Endothelial cell of umbilical vein (primary cell): ENCODE results near the gene SLC22A23. TPM values are rescaled to one million over a fixed set of nuclear protein-coding genes. Genes with fewer than 3 reads are reported as not detected.

Source experiments
- BruUV-seq: library from RNA; stranded (reverse); fragments of 400-500 nt; replicated peaks from 2 replicates; lab custom pipeline; 2021; lab: Mats Ljungman, UMichigan
- CTCF ChIA-PET: fragments of 300-600, 350-600 bp; sonication (Branson Sonifier 250); formaldehyde crosslinking; loops from one replicate; lab custom pipeline; 2021; ENCODE audit warnings: antibody characterized with exemption, inconsistent platforms; lab: Charles Lee
- POLR2A ChIA-PET: fragments of 300-600, 350-600 bp; sonication (Branson Sonifier 250); formaldehyde crosslinking; loops from one replicate; lab custom pipeline; 2021; ENCODE audit warnings: antibody characterized with exemption, inconsistent platforms; lab: Charles Lee
- DNase-seq: peaks from one replicate; pipeline ENCODE4 v3.0.0-alpha.2; 2011; ENCODE audit warnings: low read depth, low spot score
- FAIRE-seq: peaks from 2 replicates; lab custom pipeline; 2011; peaks lifted over from hg19 to GRCh38; lab: Jason Lieb, UNC
- H2AFZ ChIP-seq: 2 replicates; pipeline ENCODE4 v1.6.0; 2012; ENCODE audit warnings: low read depth, low read length, control low read depth, inconsistent platforms
- H3K27ac ChIP-seq: 2 replicates; pipeline ENCODE4 v1.5.1; 2011; ENCODE audit warnings: low read depth, mild to moderate bottlenecking, control low read depth, low read length, moderate library complexity; ENCODE audit not compliant: insufficient read depth
- H3K27me3 ChIP-seq, 2 experiments: 2 replicates each; pipeline versions ENCODE4 v1.6.0 to v1.6.1; 2011; ENCODE audit warnings: low read length in 2 of 2, mixed read lengths in 1 of 2; ENCODE audit not compliant: control insufficient read depth in 2 of 2, insufficient read depth in 2 of 2
- H3K36me3 ChIP-seq, 2 experiments: 2 replicates in 1 of 2; 3 replicates in 1 of 2; pipeline ENCODE4 v1.5.1; 2011; ENCODE audit warnings: low read length in 2 of 2, mild to moderate bottlenecking in 1 of 2, moderate library complexity in 1 of 2; ENCODE audit not compliant: control insufficient read depth in 2 of 2, insufficient read depth in 2 of 2; ENCODE audit errors: extremely low read depth in 1 of 2
- H3K4me1 ChIP-seq: 3 replicates; pipeline ENCODE4 v1.5.1; 2011; ENCODE audit warnings: mild to moderate bottlenecking, low read length; ENCODE audit not compliant: control insufficient read depth, insufficient read depth; ENCODE audit errors: extremely low read depth
- H3K4me2 ChIP-seq: 2 replicates; pipeline ENCODE4 v1.6.1; 2011; ENCODE audit warnings: low read length, control low read depth, mixed read lengths; ENCODE audit not compliant: insufficient read depth
- H3K4me3 ChIP-seq, 3 experiments: fragments of 200-600 bp in 1 of 3; sonication (generic), shearing (Covaris generic) in 1 of 3; replicated peaks in 1 of 3; 2 replicates each; pipeline ENCODE4 v1.5.1; 2011 to 2016; ENCODE audit warnings: control low read depth in 3 of 3, low read length in 3 of 3, mild to moderate bottlenecking in 2 of 3, inconsistent platforms in 1 of 3, low read depth in 1 of 3, moderate library complexity in 1 of 3; ENCODE audit not compliant: insufficient read depth in 1 of 3
- H3K79me2 ChIP-seq: 2 replicates; pipeline ENCODE4 v1.6.0; 2012; ENCODE audit warnings: low read length, inconsistent platforms; ENCODE audit not compliant: control insufficient read depth, insufficient read depth
- H3K9ac ChIP-seq: replicated peaks from 2 replicates; pipeline ENCODE3; 2011; ENCODE audit warnings: low read length, control low read depth; ENCODE audit not compliant: insufficient read depth; ENCODE audit errors: extremely low read depth
- H3K9me1 ChIP-seq: replicated peaks from 3 replicates; pipeline ENCODE4 v1.6.0; 2011; ENCODE audit warnings: mild to moderate bottlenecking, low read length; ENCODE audit not compliant: control insufficient read depth, insufficient read depth; ENCODE audit errors: extremely low read depth
- H3K9me3 ChIP-seq: replicated peaks from 2 replicates; pipeline ENCODE4 v1.5.1; 2012; ENCODE audit warnings: low read length, inconsistent platforms; ENCODE audit not compliant: control insufficient read depth, insufficient read depth
- H4K20me1 ChIP-seq: replicated peaks from 2 replicates; pipeline ENCODE3; 2011; ENCODE audit warnings: mild to moderate bottlenecking, low read length; ENCODE audit not compliant: control insufficient read depth, insufficient read depth; ENCODE audit errors: extremely low read depth
- EZH2 ChIP-seq: IDR thresholded peaks from 2 replicates; pipeline ENCODE4 v1.6.1; 2012; ENCODE audit warnings: borderline replicate concordance, low read depth, mild to moderate bottlenecking, moderate library complexity, low read length, inconsistent platforms; ENCODE audit not compliant: severe bottlenecking
- FOS ChIP-seq: IDR thresholded peaks from 2 replicates; pipeline ENCODE4 v1.6.1; 2011; ENCODE audit warnings: mild to moderate bottlenecking, low read length, moderate library complexity, borderline replicate concordance; ENCODE audit not compliant: insufficient read depth
- POLR2AphosphoS5 ChIP-seq: IDR thresholded peaks from 2 replicates; pipeline ENCODE4 v1.6.1; 2012; ENCODE audit warnings: low read depth, mild to moderate bottlenecking, control low read depth, low read length, moderate library complexity; ENCODE audit not compliant: insufficient read depth
- dilution Hi-C: fragments of 300-500 bp; cut with MboI; formaldehyde crosslinking; loops from one replicate; pipeline ENCODE4 v1.15.0; 2019; ENCODE audit warnings: low sequenced_read_pairs; ENCODE audit not compliant: extremely low pct_ligation_motif_present
- intact Hi-C: fragments of 100-400 bp; cut with micrococcal nuclease; formaldehyde crosslinking; loops from one replicate; pipeline ENCODE4 v1.10.0; 2022
- polyA plus RNA-seq, 4 experiments: library from polyadenylated mRNA; depleted of rRNA in 3 of 4; stranded (reverse) in 3 of 4; unstranded in 1 of 4; fragments of >200 nt; gene quantifications; 2 replicates each; pipeline versions ENCODE4 v1.2.1 to v1.2.3, GENCODE V29; 2011 to 2012; ENCODE audit warnings: missing spikeins in 1 of 4
- total RNA-seq: library from RNA; stranded (reverse); gene quantifications from 2 replicates; pipeline ENCODE4 v1.2.3, GENCODE V29; 2021
- TF ChIP-seq, protein P1 (sequence below), 2 donors: IDR thresholded peaks; 1 replicate in 1 of 2; 2 replicates in 1 of 2; pipeline ENCODE4 v1.5.1; 2011; ENCODE audit warnings: low read length in 2 of 2, mild to moderate bottlenecking in 2 of 2, moderate library complexity in 2 of 2, control low read depth in 1 of 2, inconsistent platforms in 1 of 2, low read depth in 1 of 2; ENCODE audit not compliant: insufficient read depth in 1 of 2; ENCODE audit errors: extremely low read depth in 1 of 2
- TF ChIP-seq, protein P2 (sequence below): IDR thresholded peaks from 2 replicates; pipeline ENCODE4 v1.6.1; 2011; ENCODE audit not compliant: insufficient read depth, insufficient read length

Gene SLC22A23
- total and polyA plus RNA-seq, 2 donors (not counting 3 experiments of a cell fraction or from before 2014, with no cell fraction given), result 4.2 to 14.3 TPM

DNA sequence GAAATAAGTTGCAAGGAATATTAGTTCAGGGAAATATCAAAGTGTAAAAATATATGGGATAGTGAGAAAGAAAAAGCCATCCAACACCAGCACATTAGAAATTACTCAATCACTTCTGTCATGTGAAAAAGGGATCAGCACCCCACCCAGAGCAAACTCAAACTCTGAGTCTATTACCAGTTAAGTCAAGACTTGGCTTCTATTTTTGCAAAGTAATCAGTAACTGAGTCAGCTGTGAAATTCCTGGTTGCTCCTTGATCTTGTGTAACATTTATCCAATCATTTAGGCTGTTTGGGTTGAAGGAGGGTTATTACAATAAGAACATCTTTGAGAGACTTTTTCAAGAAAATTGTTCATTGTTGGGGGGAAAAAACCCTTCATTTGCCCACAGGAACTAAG is 51.2 kb downstream of the SLC22A23 start:
- DNase-seq (no peak), FAIRE-seq (no peak)
- H4K20me1 ChIP-seq, result no peaks in the 10 kb centered on the region
- no peaks in the 10 kb centered on the region for H3K9me3 ChIP-seq
- BruUV-seq, result no TSS peak
- dilution Hi-C loops (no loop called here), intact Hi-C loops (no loop called here)
- no peak overlapping the region for H2AFZ ChIP-seq
- H3K27me3 ChIP-seq, result no peaks in the 10 kb centered on the region
- H3K27ac ChIP-seq, result no peak overlapping the region
- ChIA-PET CTCF (interaction anchor here (1.4 kb wide), 1 partner anchor 28 kb away, joined by 4 read pairs; no protein-coding TSS in a partner anchor), POLR2A (interaction anchor here (0.7 kb wide), 1 partner anchor 486 kb away, joined by 4 read pairs; no protein-coding TSS in a partner anchor)
- TF ChIP-seq EZH2, result no peak
- TF ChIP-seq, protein P1, sequence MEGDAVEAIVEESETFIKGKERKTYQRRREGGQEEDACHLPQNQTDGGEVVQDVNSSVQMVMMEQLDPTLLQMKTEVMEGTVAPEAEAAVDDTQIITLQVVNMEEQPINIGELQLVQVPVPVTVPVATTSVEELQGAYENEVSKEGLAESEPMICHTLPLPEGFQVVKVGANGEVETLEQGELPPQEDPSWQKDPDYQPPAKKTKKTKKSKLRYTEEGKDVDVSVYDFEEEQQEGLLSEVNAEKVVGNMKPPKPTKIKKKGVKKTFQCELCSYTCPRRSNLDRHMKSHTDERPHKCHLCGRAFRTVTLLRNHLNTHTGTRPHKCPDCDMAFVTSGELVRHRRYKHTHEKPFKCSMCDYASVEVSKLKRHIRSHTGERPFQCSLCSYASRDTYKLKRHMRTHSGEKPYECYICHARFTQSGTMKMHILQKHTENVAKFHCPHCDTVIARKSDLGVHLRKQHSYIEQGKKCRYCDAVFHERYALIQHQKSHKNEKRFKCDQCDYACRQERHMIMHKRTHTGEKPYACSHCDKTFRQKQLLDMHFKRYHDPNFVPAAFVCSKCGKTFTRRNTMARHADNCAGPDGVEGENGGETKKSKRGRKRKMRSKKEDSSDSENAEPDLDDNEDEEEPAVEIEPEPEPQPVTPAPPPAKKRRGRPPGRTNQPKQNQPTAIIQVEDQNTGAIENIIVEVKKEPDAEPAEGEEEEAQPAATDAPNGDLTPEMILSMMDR (IDR thresholded peaks at IDR 0.05; ENCODE audit: extremely low read depth in 1 of 2, insufficient read depth in 1 of 2, low read depth in 1 of 2, low read length in 2 of 2), result no peak
- no peaks in the 10 kb centered on the region for H3K79me2 ChIP-seq
- no peak overlapping the region for H3K4me3 ChIP-seq
- no peaks in the 10 kb centered on the region for H3K9me1 ChIP-seq
- H3K4me2 ChIP-seq, result no peak overlapping the region
- no peaks in the 10 kb centered on the region for H3K36me3 ChIP-seq
- H3K4me1 ChIP-seq, result no peaks in the 10 kb centered on the region
- H3K9ac ChIP-seq, result no peak overlapping the region

DNA sequence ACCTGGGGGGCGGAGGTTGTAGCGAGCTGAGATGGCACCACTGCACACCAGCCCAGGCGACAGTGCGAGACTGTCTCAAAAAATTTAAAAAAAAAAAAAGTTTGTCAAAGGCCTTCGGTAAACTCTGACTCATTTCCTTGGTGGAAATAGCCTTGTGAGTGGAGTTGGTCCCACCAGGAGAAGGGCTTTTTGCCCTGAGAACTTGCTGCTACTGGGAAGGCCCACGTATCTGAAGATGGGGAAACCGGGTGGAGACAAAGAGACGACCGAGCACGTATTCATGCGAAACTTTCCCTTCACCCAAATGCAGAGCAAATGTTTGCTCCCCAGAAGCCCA is 51.7 kb downstream of the SLC22A23 start:
- Histone ChIP-seq H2AFZ (no peak overlapping the region), H3K4me3 (no peak overlapping the region), H3K9me1 (no peaks in the 10 kb centered on the region), H4K20me1 (no peaks in the 10 kb centered on the region), H3K9ac (no peak overlapping the region), H3K4me2 (no peak overlapping the region), H3K27me3 (no peaks in the 10 kb centered on the region), H3K36me3 (no peaks in the 10 kb centered on the region), H3K4me1 (no peaks in the 10 kb centered on the region), H3K9me3 (no peaks in the 10 kb centered on the region), H3K79me2 (no peaks in the 10 kb centered on the region), H3K27ac (no peak overlapping the region)
- no TSS peak for BruUV-seq
- ChIA-PET POLR2A (interaction anchor here (0.7 kb wide), 1 partner anchor 487 kb away, joined by 4 read pairs; no protein-coding TSS in a partner anchor), CTCF (no interaction called here)
- FAIRE-seq (no peak), DNase-seq (no peak)
- TF ChIP-seq, protein P2, sequence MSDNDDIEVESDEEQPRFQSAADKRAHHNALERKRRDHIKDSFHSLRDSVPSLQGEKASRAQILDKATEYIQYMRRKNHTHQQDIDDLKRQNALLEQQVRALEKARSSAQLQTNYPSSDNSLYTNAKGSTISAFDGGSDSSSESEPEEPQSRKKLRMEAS, result no peak
- TF ChIP-seq POLR2AphosphoS5 (no peak), FOS (peak; percentile 38)
- intact Hi-C loops (no loop called here), dilution Hi-C loops (no loop called here)
